SK-N-SH treated with all-trans-retinoic acid at 6 μM for 48 hours (cell line): ENCODE data around the gene C2orf66.

Experiments used
- ATAC-seq: fragments of 200-7000 bp; cut with Tn5 transposase; 3 replicates; pipeline ENCODE4 v1.9.1; 2020; ENCODE audit warnings: mild to moderate bottlenecking, moderate library complexity
- ARNTL ChIP-seq: fragments of 450-650 bp; formaldehyde crosslinking; IDR thresholded peaks from 2 replicates; pipeline ENCODE4 v1.5.0; 2020; ENCODE audit warnings: low read depth, mild to moderate bottlenecking, moderate library complexity, borderline replicate concordance
- CSDC2 ChIP-seq: fragments of 250-450 bp; sonication (Bioruptor Pico); IDR thresholded peaks from 2 replicates; pipeline ENCODE4 v1.5.0; 2020; ENCODE audit warnings: mild to moderate bottlenecking, moderate library complexity
- ESRRG ChIP-seq: fragments of 250-450 bp; sonication (Bioruptor Pico); IDR thresholded peaks from 2 replicates; pipeline ENCODE4 v1.6.1; 2021; ENCODE audit warnings: mild to moderate bottlenecking
- ISL1 ChIP-seq: fragments of 250-450 bp; sonication (Bioruptor Pico); IDR thresholded peaks from 2 replicates; pipeline ENCODE4 v2.1.2; 2022; ENCODE audit warnings: mild to moderate bottlenecking, moderate library complexity
- OSR1 ChIP-seq: fragments of 250-450 bp; sonication (Bioruptor Pico); IDR thresholded peaks from 2 replicates; pipeline ENCODE4 v1.8.0; 2022; ENCODE audit warnings: moderate library complexity, mild to moderate bottlenecking, inconsistent platforms
- RARB ChIP-seq: fragments of 250-450 bp; sonication (Bioruptor Pico); IDR thresholded peaks from 2 replicates; pipeline ENCODE4 v1.8.0; 2021; ENCODE audit warnings: mild to moderate bottlenecking, moderate library complexity
- SNAI2 ChIP-seq: fragments of 250-450 bp; sonication (Bioruptor Pico); IDR thresholded peaks from 2 replicates; pipeline ENCODE4 v1.5.0; 2020; ENCODE audit warnings: mild to moderate bottlenecking, moderate library complexity
- TOX ChIP-seq: fragments of 250-450 bp; sonication (Bioruptor Pico); IDR thresholded peaks from 2 replicates; pipeline ENCODE4 v1.8.0; 2021; ENCODE audit warnings: mild to moderate bottlenecking, moderate library complexity, borderline replicate concordance
- ZC3H10 ChIP-seq: fragments of 250-450 bp; sonication (Bioruptor Pico); IDR thresholded peaks from 2 replicates; pipeline ENCODE4 v1.5.1; 2021; ENCODE audit warnings: mild to moderate bottlenecking, moderate library complexity
- ZFP30 ChIP-seq: fragments of 450-650 bp; formaldehyde crosslinking; IDR thresholded peaks from 2 replicates; pipeline ENCODE4 v1.5.0; 2022; ENCODE audit warnings: mild to moderate bottlenecking, moderate library complexity
- ZNF565 ChIP-seq: fragments of 450-650 bp; formaldehyde crosslinking; conservative IDR thresholded peaks from 2 replicates; pipeline ENCODE4 v1.5.0; 2020; ENCODE audit warnings: low read depth, mild to moderate bottlenecking, moderate library complexity
- ZNF70 ChIP-seq: fragments of 450-650 bp; formaldehyde crosslinking; IDR thresholded peaks from 2 replicates; pipeline ENCODE4 v1.5.0; 2020; ENCODE audit warnings: mild to moderate bottlenecking, moderate library complexity
- TF ChIP-seq, protein P1 (sequence below): fragments of 250-450 bp; sonication (Bioruptor Pico); IDR thresholded peaks from 2 replicates; pipeline ENCODE4 v1.5.1; 2021; ENCODE audit warnings: mild to moderate bottlenecking, moderate library complexity
- TF ChIP-seq, protein P2 (sequence below): fragments of 250-450 bp; sonication (Bioruptor Pico); IDR thresholded peaks from 2 replicates; pipeline ENCODE4 v1.5.0; 2020; ENCODE audit warnings: mild to moderate bottlenecking, moderate library complexity
- TF ChIP-seq, protein P3 (sequence below): fragments of 250-450 bp; sonication (Bioruptor Pico); IDR thresholded peaks from 2 replicates; pipeline ENCODE4 v1.8.0; 2020; ENCODE audit warnings: mild to moderate bottlenecking, moderate library complexity, borderline replicate concordance

The C2orf66 gene

DNA sequence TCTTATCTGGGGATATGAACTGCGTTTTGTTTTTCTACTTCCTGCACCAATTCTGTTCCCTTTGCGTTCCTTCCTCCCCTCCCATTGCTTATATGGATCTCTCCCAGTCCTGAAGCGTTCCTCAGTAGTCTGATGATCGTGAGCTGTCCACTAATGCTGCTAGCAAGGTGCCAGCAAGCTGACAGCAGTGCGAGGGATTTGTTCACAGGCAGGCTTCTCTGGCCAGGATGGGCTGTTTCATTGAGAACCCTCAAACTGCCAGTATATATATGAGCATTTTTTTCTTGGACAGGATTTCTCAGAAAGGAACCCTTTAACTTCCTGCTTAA is 49.8 kb downstream of the C2orf66 start:
- TF ChIP-seq OSR1 (no peak), RARB (CRISPR knock-in tag) (no peak), ZNF70 (CRISPR knock-in tag) (no peak), TOX (CRISPR knock-in tag) (no peak), ESRRG (no peak), ZC3H10 (CRISPR knock-in tag) (no peak), ZFP30 (no peak), ZNF565 (CRISPR knock-in tag) (no peak), ARNTL (CRISPR knock-in tag) (no peak), ISL1 (CRISPR knock-in tag) (no peak), CSDC2 (no peak), SNAI2 (CRISPR knock-in tag) (no peak)
- TF ChIP-seq, protein P1, sequence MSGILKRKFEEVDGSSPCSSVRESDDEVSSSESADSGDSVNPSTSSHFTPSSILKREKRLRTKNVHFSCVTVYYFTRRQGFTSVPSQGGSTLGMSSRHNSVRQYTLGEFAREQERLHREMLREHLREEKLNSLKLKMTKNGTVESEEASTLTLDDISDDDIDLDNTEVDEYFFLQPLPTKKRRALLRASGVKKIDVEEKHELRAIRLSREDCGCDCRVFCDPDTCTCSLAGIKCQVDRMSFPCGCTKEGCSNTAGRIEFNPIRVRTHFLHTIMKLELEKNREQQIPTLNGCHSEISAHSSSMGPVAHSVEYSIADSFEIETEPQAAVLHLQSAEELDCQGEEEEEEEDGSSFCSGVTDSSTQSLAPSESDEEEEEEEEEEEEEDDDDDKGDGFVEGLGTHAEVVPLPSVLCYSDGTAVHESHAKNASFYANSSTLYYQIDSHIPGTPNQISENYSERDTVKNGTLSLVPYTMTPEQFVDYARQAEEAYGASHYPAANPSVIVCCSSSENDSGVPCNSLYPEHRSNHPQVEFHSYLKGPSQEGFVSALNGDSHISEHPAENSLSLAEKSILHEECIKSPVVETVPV (CRISPR knock-in tag): no peak
- TF ChIP-seq, protein P2, sequence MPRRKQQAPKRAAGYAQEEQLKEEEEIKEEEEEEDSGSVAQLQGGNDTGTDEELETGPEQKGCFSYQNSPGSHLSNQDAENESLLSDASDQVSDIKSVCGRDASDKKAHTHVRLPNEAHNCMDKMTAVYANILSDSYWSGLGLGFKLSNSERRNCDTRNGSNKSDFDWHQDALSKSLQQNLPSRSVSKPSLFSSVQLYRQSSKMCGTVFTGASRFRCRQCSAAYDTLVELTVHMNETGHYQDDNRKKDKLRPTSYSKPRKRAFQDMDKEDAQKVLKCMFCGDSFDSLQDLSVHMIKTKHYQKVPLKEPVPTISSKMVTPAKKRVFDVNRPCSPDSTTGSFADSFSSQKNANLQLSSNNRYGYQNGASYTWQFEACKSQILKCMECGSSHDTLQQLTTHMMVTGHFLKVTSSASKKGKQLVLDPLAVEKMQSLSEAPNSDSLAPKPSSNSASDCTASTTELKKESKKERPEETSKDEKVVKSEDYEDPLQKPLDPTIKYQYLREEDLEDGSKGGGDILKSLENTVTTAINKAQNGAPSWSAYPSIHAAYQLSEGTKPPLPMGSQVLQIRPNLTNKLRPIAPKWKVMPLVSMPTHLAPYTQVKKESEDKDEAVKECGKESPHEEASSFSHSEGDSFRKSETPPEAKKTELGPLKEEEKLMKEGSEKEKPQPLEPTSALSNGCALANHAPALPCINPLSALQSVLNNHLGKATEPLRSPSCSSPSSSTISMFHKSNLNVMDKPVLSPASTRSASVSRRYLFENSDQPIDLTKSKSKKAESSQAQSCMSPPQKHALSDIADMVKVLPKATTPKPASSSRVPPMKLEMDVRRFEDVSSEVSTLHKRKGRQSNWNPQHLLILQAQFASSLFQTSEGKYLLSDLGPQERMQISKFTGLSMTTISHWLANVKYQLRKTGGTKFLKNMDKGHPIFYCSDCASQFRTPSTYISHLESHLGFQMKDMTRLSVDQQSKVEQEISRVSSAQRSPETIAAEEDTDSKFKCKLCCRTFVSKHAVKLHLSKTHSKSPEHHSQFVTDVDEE (CRISPR knock-in tag): no peak
- TF ChIP-seq, protein P3, sequence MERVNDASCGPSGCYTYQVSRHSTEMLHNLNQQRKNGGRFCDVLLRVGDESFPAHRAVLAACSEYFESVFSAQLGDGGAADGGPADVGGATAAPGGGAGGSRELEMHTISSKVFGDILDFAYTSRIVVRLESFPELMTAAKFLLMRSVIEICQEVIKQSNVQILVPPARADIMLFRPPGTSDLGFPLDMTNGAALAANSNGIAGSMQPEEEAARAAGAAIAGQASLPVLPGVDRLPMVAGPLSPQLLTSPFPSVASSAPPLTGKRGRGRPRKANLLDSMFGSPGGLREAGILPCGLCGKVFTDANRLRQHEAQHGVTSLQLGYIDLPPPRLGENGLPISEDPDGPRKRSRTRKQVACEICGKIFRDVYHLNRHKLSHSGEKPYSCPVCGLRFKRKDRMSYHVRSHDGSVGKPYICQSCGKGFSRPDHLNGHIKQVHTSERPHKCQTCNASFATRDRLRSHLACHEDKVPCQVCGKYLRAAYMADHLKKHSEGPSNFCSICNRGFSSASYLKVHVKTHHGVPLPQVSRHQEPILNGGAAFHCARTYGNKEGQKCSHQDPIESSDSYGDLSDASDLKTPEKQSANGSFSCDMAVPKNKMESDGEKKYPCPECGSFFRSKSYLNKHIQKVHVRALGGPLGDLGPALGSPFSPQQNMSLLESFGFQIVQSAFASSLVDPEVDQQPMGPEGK (CRISPR knock-in tag): no peak
- peak; percentile 69 for ATAC-seq

DNA sequence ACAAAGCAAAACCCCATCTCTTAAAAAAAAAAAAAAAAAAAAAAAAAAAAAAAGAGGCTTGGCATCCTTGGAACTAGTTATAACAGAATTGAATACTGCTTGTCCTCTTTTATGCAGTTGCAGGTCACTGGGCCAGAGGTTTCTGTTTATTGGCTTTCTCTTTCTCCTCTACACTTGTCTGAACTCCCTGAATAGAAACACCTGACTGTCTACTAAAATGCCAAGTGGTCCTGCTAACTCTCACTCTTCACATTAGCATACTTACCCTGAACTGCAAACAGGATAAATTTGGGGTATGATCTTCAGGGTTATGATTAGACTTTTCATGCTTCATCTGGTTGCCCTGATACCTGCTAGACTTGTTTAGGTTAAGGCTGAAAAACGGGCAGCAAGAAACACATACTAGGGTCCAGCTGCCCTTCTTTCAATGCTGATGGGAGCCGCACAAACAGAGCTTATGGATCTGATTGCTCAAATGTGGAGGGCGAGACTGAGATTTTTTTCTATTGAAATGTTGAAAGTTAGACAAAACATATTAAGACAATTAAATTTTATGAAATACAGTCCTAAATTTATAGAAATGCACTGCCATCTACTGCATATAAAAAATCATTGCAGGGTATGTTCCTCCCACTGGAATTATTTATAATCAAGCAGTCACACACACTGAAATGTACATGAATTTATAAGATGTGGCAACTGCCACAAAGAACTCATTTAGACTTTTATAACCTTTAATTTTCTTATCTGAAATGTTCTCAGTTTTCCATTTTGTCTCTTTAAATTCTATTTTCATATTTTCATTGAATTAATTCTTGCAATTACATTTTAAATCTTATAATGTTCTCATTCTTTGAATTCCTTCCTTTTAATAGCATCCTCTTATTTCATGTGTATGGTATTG is 50.4 kb downstream of the C2orf66 start:
- TF ChIP-seq, protein P3 (CRISPR knock-in tag): no peak
- peak; percentile 91 for TF ChIP-seq ISL1 (CRISPR knock-in tag)
- ATAC-seq: peak; percentile 81
